Brain microvascular endothelial cell (primary cell): ENCODE measurements around the gene SYT3.

Experiments
- DNase-seq: peaks from one replicate; pipeline ENCODE4 v3.0.0-alpha.2; 2020
- H3K27ac ChIP-seq: fragments of 250-450 bp; sonication (Bioruptor Pico); 2 replicates; pipeline ENCODE4 v1.5.1; 2020; ENCODE audit warnings: mild to moderate bottlenecking, moderate library complexity
- H3K27me3 ChIP-seq: fragments of 250-450 bp; sonication (Bioruptor Pico); replicated peaks from 2 replicates; pipeline ENCODE4 v1.5.1; 2020; ENCODE audit warnings: mild to moderate bottlenecking
- H3K36me3 ChIP-seq: fragments of 250-450 bp; sonication (Bioruptor Pico); replicated peaks from 2 replicates; pipeline ENCODE4 v1.5.1; 2020; ENCODE audit warnings: mild to moderate bottlenecking
- H3K4me3 ChIP-seq: 2 replicates; pipeline ENCODE4 v1.5.1; 2011; ENCODE audit warnings: low read depth, mild to moderate bottlenecking, control low read depth, low read length, moderate library complexity
- in situ Hi-C: cut with HindIII; loops from 2 replicates; pipeline ENCODE4 v1.10.0; 2017; ENCODE audit warnings: low sequenced_read_pairs, low pct_ligation_motif_present
- TF ChIP-seq, protein P1 (sequence below): IDR thresholded peaks from 2 replicates; pipeline ENCODE4 v1.5.1; 2011; ENCODE audit warnings: low read depth, mild to moderate bottlenecking, moderate library complexity, low read length, control low read depth, inconsistent platforms; ENCODE audit errors: missing control alignments

SYT3 gene

DNA sequence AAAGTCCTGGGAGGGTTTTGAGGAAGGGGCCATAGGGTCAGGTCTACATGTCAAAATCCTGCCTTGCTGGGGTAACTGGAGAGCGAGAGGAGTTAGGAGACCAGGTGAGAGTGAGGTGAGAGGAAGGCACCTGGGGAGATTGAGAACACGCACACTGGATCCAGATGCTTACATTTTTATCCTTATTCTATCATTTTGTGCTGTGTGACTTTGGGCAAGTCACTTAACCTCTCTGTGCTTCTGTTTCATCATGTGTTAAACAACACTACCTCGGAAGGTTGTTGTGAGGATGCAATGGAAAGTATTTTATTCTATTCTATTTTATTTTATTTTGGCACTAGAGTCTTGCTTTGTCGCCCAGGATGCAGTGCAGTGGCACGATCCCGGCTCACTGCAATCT lies 13.0 kb upstream of the SYT3 start:
- in situ Hi-C loops = no loop called here
- TF ChIP-seq, protein P1, sequence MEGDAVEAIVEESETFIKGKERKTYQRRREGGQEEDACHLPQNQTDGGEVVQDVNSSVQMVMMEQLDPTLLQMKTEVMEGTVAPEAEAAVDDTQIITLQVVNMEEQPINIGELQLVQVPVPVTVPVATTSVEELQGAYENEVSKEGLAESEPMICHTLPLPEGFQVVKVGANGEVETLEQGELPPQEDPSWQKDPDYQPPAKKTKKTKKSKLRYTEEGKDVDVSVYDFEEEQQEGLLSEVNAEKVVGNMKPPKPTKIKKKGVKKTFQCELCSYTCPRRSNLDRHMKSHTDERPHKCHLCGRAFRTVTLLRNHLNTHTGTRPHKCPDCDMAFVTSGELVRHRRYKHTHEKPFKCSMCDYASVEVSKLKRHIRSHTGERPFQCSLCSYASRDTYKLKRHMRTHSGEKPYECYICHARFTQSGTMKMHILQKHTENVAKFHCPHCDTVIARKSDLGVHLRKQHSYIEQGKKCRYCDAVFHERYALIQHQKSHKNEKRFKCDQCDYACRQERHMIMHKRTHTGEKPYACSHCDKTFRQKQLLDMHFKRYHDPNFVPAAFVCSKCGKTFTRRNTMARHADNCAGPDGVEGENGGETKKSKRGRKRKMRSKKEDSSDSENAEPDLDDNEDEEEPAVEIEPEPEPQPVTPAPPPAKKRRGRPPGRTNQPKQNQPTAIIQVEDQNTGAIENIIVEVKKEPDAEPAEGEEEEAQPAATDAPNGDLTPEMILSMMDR = no peak
- Histone ChIP-seq H3K27ac (no peak overlapping the region), H3K27me3 (no peaks in the 10 kb centered on the region), H3K4me3 (no peak overlapping the region), H3K36me3 (no peaks in the 10 kb centered on the region)
- DNase-seq = no peak

DNA sequence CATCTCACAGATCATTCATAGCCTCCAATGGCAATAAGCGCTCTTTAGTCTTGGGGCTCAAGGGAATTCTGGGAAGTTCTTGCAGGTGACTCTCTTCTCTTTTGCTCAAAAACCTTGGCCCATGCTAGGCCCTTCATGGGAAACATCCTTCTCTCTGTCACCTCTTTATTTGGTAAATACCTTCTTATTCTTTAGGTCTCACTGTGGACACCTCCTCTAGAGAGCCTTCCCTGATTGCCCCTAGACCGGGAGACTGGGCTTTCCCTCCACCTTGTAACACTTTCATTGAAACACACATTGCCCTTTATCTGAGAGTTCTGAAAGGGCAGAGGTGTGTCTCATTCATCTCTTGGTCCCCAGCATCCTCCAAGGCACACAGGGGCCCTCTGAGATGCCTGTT lies 11.5 kb upstream of the SYT3 start:
- DNase-seq = no peak
- no peak overlapping the region for H3K27ac ChIP-seq
- no peak overlapping the region for H3K4me3 ChIP-seq
- TF ChIP-seq, protein P1 = no peak
- no peaks in the 10 kb centered on the region for H3K27me3 ChIP-seq
- in situ Hi-C loops = no loop called here
- H3K36me3 ChIP-seq = no peaks in the 10 kb centered on the region

DNA sequence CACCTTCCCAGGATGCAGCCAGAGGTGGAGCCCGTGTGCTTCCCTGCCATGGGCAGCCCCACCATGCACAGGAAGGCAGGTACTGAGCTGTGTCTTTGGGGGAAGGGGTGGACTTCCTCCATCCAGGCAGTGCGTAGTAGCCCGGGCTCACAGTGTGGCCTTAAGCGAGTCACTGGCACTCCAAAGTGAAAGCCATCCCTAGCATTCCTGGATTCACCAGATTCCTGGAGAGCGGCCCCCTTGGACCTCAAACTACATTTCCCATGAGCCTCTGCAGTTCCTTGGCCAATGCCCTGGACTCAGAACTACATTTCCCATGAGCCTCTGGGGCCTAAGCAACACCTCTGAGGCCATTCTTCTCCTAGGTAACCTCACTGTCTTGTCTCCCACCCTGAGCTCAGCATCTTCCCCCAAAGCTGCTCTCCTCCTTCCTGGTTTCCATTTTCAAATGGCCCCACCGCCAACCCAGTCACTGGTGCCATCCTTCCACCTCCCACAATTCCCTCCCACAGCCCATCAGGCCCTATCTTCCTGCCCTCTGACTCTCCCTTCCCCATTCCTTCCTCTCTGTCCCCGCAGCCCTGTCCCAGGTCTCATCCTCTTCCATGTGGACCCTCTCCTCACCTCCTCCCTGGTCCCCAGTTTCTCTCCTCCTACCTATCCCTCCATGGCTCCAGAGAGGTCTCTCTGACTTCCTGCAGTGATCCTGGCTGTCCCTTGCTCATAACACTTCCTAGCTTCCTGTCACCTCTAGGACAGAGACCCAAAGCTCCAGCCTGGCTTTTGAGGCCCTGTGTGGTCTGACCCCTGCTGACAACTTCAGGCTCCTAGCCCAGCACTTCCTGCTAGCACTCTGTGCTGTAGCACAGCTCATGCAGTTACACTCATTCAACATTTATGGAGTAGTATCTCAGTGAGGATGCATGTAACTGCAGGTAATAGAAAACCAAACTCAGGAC lies 10.0 kb upstream of the SYT3 start, which contains the start of gene C19orf81:
Gene C19orf81 (plus strand): TSS at position 13 of the 959 bp plus-strand sequence. CDS start 0 bp downstream, at position 13.
- Histone ChIP-seq H3K27ac (no peak within 1 kb of the TSS), H3K27me3 (no peaks in the 10 kb centered on the region), H3K36me3 (no peaks in the 10 kb centered on the region), H3K4me3 (no peak within 1 kb of the TSS)
- in situ Hi-C loops = no loop called here
- TF ChIP-seq, protein P1 = no peak
- DNase-seq = no peak

DNA sequence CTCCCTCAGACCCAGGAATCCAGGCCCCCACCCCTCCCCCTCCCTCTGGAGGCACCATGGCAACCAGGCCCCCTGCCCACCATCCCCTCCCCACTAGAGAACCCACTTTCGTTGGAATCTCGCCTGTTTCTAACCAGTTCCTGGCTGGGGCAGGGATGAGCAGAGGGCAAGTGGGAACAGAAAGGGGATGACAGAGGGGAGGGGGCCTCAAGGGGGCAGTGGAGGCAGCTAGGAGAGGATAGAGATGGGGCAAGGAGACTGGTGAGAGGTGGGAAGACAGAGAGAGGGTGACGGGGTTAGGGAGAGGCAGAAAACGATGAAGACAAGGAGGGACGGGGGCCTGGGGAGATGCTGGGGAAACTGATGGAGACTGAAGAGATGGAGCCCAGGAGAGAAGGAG lies 9.0 kb upstream of the SYT3 start:
- Histone ChIP-seq H3K4me3 (no peak overlapping the region), H3K27me3 (no peaks in the 10 kb centered on the region), H3K36me3 (no peaks in the 10 kb centered on the region), H3K27ac (no peak overlapping the region)
- TF ChIP-seq, protein P1 = no peak
- DNase-seq = no peak
- in situ Hi-C loops = no loop called here

DNA sequence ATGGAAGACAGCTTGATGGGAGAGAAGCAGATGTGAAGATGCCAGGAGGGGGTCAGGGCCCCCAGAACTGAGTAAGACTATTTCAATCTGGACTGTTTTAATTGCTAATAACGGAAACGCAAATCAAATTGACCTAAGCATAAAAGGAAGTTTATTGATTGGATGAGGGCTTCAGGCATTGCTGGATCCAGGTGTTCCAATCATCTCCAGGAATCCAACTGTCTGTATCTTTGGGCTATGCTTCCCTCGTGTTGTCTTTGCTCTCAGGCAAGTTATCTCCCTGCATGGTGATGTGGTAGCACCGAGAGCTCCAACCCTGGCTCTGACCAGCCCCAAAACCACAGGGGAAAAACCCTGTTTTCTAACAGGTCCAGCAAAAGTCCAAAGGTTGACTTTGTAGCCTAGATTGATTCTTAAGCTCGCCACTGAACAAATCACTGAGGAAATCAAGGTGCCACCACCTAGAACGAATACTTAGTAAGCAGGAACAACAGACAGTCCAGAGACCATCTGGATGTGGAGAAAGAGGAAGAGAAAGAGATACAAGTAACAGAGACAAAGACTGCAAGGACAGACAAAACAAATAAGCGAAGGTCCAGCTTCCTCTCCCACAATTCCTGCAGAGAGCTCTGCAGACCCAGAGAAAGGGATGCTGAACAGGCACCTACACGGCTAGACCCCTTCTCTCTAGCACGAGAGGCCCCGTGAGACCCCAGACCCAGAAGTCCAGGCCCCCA lies 8.4 kb upstream of the SYT3 start:
- TF ChIP-seq, protein P1 = no peak
- in situ Hi-C loops = no loop called here
- Histone ChIP-seq H3K27ac (no peak overlapping the region), H3K27me3 (no peaks in the 10 kb centered on the region), H3K4me3 (no peak overlapping the region), H3K36me3 (no peaks in the 10 kb centered on the region)
- DNase-seq = no peak
